ENCODE measurements around the gene SLC25A13.
"Not testable (repeated sequence)": the region's sequence is repeated elsewhere in the genome, so short reads cannot be mapped to it uniquely, and the experiment has no call there.

The SLC25A13 gene

DNA sequence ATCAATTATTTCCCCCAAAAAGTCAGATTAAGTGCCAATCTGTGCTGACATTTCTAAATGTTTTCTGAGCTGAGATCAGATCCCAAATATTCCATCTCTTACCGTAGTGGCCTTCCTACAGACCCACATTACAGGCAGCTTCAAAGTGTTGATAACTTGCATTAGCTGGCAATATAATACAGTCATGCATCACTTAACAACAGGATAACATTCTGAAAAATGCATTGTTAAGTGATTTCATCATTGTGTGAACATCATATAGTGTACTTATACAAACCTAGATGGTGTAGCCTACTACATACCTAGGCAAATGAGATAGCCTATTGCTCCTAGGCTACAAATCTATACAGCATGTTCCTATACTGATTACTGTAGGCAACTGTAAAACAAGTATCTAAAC lies 22.4 kb downstream of the SLC25A13 start:
- DNase-seq (ENCODE audit: low spot score): no peak

DNA sequence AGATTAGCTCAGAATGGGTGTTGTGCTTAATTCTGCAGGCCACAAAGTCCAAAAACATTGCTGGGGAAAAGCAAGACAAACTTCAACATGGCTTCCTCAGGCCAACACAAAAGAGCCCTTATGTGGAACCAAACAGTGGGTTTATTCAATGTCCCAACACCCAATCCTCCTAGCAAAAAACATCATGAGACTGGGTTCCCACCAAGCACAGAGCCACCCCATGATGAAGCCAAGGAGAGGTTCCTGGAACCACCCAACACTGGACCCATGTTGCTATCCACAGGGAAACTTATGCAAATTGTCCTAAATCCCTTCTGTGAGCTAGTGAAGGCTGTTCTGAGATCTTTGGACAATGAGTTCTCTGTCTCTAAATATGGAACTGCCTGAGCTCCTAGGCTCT lies 24.0 kb downstream of the SLC25A13 start:
- DNase-seq (ENCODE audit: low spot score): no peak

DNA sequence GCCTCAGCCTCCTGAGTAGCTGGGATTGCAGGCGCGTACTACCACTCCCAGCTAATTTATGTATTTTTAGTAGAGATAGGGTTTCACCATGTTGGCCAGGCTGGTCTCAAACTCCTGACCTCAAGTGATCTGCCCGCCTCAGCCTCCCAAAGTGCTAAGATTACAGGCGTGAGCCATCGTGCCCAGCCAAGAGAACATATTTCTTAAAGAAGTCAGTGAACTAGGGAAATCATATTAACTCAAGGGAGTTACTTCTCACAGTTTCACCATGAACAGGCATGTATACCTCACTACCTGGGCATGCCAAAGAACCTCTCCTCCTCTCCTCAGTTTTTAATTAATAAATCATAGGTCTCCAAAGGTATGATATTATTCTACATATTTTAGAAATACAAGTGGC lies 24.5 kb downstream of the SLC25A13 start:
- DNase-seq (ENCODE audit: low spot score): not testable (repeated sequence)

DNA sequence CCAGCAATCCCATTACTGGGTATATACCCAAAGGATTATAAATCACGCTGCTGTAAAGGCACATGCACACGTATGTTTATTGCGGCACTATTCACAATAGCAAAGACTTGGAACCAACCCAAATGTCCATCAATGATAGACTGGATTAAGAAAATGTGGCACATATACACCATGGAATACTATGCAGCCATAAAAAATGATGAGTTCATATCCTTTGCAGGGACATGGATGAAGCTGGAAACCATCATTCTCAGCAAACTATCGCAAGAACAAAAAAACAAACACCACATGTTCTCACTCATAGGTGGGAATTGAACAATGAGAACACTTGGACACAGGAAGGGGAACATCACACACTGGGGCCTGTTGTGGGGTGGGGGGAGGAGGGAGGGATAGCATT lies 28.0 kb downstream of the SLC25A13 start:
- DNase-seq (ENCODE audit: low spot score): not testable (repeated sequence)

DNA sequence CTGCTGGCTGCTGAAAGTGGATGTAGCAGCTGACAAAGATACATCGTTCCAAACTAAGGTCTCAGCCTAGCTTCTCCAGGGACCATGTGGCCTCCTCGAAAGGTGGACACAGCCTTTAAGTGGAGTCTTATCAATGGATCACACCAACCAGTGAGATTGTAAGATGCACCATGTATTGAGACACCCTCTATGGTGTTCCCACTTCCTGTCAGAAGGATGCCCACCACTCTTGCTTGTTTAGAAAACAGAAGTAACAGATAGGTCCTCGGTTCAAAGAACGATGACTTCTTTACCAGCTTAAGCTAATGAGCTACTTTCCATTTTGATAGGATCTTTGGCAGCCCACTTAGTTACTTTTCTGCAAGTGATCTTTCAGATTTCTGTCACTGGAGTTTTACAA lies 34.3 kb downstream of the SLC25A13 start:
- no peak for DNase-seq (ENCODE audit: low spot score)

DNA sequence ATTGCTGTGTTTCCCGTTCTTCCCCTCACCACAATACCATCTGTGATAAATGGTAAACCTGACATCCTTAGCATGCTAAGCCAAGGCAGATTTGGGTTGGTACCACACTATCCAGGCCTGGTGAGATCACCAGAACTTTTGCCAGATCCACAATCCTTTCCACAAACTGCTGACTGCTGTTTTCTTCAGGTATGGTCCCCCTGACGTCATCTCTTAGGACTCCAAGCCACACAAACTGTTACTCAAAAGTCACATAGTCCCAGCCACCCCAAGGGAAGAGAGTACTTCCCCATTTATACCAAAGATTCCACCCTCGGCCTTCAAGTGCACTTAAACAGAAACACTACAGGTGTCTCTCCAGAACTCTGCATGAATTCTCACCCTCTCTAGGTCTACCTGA lies 34.8 kb downstream of the SLC25A13 start:
- no peak for DNase-seq (ENCODE audit: low spot score)

DNA sequence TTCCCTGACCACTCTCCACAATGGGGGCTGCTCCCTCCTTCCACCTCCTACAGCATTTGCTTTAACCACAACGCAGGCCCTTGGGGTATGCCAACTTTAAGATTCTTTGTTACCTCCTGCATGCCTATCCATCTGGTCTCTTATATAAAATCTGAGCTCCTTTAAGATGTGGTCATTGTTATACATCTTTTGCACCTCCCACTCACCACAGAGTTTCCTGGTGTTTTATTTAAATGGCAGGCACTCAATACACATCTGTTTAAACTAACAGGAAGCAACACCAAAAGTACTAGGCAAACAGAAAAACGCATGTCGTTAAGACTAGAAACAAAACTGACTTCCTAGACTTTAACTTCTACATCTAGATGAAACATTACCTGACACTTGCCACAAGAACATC lies 36.3 kb downstream of the SLC25A13 start:
- no peak for DNase-seq (ENCODE audit: low spot score)

DNA sequence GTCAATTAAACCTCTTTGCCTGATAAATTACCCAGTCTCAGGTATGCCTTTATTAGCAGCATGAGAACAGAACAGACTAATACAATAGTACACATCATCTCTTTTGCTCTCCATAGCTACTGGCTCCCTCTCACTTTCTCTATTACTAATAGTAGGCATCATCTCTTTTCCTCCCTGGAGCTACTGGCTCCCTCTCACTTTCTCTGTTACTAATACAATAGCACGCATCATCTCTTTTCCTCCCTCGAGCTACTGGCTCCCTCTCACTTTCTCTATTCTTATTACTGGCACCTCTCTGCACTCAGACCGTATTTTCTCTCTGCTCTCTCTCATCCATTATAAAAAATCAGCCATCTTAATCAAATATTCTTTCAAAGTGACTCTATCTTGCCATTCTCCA lies 37.1 kb downstream of the SLC25A13 start:
- DNase-seq (ENCODE audit: low spot score): no peak

DNA sequence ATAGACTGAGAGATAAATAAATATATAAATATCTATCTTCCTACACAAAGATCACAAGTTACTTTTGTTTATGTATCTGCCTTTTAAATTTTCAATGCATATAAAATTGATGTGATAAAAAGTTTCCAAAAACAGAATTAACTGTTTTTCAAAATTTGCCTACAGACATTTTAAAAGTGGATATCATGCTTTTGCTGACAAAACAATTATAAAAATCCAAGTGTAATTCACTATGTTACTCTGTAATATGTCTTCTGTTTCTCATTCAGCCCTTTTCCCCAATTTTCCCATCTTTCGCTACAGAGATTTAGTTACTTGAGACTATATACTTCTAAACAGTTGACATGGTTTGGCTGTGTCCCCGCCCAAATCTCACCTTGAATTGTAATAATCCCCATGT lies 37.7 kb downstream of the SLC25A13 start:
- no peak for DNase-seq (ENCODE audit: low spot score)

DNA sequence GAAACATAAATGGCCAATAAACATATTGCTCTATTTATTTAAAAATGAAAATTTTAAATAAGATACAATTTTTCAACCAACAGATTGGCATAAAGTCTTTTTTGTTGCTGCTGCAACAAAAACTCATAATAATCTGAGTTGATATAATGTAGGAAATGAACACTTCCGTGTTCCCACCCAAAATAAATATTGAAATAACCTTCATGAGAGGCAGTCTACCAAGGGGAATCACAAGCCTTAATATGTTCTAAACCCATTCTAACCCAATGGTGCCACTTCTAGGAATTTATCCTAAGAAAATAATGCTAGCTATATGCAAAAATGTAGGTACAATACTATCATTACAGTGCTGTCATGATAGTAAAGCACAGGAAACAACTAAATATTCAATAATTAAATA lies 39.1 kb downstream of the SLC25A13 start:
- no peak for DNase-seq (ENCODE audit: low spot score)

DNA sequence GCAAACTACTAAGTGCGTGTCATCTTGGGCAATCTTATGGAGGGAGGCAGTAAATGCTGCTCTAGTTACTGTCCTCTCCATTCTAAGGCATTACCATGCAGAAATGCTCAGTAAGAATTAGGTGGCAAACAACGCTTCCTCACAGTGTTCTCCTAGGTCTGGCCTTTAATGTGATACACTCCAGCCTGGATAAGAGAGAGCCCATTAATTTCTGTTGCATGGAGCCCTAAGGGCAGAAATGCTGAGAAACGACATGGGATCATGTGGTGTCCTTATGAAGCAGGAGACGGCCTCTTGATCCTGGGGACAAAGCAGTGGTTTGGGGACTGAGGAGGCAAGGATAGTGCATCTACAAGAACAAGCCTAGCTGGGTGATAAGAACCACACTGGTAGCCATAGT lies 44.0 kb downstream of the SLC25A13 start:
- no peak for DNase-seq (ENCODE audit: low spot score)

DNA sequence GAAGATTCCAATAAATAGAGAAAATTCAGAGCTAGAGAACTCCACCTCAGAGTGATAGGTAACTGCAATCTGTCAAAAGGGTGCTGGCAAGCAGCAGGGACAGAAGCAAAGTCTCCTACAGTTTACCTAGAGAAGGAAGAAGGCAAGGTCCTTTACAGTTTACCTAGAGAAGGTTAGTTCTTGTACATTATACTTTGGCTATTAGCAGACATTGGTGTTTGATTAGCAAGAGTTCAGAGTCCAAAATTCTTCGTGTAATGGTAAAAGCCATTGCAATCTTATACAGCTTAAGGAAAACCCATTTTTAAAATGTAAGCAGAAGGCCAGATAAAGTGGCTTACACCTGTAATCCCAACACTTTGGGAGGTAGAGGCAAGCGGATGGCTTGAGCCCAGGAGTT lies 45.9 kb downstream of the SLC25A13 start:
- no peak for DNase-seq (ENCODE audit: low spot score)

DNA sequence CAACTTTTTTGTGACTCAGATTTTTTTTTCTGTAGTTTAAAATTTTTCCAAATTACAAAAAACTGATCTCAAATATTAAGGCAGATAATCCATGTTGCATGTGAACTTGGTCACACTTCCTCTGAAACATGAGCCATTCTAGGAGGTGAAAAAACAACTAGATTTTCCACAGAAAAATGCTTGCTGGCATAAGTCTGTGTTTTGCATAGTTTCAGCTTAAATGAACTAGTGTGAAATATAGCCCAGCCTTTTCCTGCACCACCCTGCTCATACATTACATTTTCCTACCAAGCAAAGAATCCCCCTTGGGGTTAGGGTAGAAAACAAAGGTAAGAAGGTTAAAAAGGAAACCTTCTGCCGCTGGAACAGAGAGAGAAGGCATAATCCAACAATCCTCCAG lies 48.2 kb downstream of the SLC25A13 start:
- no peak for DNase-seq (ENCODE audit: low spot score)

DNA sequence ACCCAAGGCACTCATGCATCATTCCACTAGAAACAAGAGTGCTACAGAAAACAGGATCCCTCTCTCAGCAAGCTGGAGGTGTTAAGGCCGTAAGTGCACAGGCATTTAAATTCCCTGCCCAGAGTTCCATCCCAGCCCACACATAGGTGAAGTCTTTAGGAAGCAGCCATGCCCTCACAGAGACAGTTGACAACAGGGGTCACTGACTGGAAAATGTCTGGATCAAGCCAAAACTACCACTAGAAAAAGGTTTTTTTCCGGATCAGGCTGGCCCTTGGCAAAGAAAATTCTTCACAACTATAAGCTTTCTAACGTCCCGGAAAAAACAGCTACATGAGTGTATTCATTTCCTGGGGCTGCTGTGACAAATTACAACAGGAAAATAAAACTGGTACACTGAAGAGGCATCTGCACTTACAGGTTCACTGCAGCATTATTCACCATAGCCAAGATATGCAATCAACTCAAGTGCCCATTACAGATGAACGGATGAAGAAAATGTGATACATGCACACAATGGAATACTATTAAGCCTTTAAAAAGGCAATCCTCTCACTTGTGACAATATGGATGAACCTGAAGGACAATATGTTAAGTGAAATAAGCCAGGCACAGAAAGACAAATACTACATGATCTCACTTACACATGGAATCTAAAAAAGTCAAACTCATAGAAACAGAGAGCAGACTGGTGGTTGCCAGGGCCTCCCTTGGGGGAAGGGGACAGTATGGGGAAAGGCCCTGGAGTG lies 52.5 kb downstream of the SLC25A13 start:
- DNase-seq (ENCODE audit: low spot score): no peak

DNA sequence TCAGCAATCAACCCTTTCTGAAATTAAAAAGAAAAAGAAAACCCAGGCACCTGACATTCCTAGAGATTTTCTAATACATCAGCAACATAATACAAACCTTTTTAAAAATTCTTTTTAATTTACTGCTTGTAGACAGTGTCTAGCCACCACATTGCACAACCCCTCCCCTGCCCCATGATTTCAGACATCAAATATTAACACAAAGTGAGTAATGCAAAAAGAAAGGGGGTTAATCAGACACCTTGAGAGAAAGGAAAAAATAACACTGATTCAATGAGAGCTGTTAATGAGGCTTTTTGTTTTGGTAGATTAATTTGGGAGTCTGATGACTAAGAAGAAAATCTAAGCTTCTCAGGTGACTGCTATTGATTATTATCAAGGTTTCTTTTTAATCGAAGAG lies 55.3 kb downstream of the SLC25A13 start:
- DNase-seq (ENCODE audit: low spot score): no peak

DNA sequence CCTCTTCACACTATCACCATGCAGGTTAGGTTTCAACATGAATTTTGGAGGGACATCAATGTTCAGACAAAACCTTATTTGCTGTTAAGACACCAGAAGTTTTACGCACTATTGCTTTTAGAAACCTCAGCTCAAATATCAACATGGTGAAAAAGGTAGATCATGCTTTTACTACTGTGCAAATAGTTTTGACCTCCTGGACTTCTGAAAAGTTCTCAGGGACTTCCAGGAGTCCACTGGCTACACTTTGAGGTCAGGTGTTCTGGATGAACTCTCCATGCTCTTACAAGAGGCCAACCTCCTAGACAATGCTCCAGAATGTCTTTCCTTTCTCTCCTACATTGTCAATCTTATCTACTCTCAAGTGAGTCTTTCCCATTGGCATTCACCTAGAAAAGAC lies 55.9 kb downstream of the SLC25A13 start:
- DNase-seq (ENCODE audit: low spot score): no peak

DNA sequence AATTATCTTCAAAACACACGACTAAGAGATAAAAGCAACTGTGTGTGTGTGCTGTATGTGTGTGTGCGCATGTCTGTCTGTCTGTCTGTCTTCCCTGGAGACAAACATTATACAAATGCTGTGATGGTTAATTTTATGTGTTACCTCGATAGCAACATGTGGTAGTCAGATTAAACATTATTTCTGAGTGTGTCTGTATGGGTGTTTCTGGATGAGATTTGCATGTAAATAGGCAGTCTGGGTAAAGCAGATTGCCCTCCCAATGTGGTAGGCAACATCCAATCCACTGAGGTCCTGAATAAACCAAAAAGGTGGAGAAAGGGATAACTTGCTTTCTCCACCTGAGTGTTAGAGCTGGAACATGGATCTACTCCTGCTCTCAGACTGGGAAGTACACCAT lies 67.9 kb downstream of the SLC25A13 start:
- no peak for DNase-seq (ENCODE audit: low spot score)

DNA sequence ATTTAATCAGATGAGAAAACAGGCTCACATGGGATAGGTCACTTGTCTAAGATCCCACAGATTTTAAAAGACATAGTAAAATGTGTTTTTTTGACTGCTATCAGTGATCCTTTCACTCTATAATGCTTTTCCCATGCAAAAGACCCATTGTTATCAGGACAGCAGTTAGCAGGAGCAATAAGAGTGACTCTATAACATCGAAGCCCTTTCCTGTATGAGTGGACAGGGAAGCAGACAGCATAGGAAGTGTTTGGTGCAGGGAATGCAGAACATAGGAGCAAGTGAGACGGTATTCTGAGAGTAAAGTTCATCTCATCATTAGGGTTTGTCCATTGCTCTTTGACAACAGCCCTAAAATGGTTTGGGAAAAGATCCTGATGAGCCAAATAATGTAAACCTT lies 68.5 kb downstream of the SLC25A13 start:
- DNase-seq (ENCODE audit: low spot score): no peak

DNA sequence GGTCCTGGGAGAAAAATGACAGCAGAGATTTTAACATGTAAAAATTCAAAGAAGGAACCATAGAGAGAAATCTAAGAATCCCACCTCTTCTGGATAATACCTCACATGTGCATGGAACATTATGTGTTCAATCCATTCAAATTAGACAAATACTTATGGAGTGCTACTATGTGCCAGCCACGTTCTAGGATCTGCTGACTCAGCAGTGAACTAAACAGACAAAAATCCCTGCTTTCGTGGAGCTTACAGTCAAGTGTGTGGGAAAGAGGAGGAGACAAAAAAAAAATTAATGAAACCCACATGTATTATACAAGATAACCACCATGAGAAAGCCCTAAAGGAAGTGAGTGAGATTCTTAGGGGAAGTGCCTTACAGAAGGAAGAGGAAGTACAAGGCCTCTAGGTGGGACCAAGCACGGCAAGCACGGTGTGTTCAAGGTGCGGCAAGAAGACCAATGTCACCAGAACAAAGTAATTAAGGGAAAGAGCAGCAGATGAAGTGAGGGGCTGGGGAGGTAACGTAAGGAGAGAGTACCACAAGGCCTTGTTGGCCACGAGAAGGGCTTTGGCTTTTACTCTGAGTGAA lies 71.0 kb downstream of the SLC25A13 start:
- no peak for DNase-seq (ENCODE audit: low spot score)

DNA sequence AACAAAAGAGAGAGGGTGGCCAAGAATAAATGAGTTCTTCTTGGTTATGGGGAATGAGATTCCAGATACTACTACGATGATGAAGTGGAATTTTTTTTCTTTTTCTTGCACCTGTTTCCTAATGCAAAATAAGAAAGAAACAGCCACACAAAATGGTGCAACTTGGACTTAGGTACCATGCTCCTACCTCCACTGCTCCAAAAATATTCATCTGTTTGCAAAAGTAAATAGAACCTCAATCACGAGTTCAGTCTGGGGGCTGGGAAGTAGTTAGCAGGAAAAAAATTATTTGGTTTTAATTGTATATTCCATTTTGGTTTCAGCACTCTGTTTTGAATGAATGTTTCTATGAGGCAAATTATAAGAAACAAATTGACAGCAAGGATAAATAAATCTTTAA lies 73.5 kb downstream of the SLC25A13 start:
- DNase-seq (ENCODE audit: low spot score): no peak

DNA sequence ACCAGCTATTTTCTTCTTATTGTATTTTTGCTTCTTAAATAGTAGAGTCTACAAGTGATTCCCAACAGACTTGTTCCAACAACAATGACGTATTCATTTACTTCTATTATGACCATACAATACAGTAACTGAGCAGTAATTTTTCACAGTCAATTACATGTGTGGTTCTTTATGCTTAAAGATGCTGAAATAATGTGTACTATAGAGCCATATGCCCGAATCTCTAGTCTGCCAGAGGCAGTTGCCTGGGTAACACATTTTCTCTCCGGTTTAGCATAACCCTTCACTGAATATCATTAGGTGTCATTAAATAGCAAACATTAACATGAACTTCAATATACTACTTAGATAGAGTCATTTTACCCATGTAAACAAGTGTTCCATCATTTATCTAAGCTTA lies 75.0 kb downstream of the SLC25A13 start:
- DNase-seq (ENCODE audit: low spot score): no peak

DNA sequence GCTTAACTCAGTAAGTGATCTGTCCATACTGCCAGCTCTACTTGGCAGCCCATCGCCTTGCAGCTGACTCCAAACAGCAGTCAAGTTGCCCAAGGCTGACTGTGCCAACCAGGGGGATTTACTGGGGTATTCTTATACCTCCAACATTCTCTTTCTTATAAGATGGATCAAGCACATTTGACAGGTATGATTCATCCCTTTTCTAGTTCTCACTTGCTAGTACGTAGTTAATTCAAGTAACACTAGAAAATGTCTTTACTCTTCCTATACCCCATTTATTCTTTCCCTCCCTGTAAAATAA lies 77.0 kb downstream of the SLC25A13 start:
- no peak for DNase-seq (ENCODE audit: low spot score)

DNA sequence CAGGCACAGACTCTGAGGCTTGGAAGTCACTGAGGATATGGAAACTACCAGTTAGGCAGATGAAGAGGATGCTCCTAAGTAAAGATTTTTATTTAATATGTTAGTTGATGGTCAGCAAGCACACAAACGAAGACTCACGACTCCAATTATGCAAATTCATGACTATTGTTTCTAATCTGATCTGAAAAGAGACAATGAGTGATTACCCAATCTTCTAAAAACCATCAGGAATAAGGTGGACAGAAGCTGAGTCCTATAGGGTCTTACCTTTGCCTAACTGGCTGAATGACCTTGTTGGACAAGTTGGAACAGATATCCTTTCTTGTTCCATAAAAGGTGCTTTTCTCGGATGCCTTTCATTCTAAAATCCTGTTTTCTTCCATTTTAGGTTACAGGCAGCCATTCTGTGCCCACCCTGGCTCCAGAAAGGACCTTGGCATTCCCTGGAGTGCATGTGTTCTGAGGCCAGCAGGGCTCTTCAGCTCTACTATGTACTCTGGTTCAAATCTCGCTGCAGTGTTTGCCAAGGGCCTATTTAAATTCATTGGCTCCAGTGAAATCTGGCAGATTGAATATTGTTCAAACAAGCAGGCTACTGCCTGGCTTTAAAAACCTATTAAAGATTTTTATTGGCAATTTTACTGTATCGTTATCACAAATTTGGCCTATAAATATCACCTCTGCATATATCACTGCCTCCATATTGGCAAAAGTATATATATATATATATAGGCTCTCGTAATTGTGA lies 77.5 kb downstream of the SLC25A13 start:
- DNase-seq (ENCODE audit: low spot score): no peak

DNA sequence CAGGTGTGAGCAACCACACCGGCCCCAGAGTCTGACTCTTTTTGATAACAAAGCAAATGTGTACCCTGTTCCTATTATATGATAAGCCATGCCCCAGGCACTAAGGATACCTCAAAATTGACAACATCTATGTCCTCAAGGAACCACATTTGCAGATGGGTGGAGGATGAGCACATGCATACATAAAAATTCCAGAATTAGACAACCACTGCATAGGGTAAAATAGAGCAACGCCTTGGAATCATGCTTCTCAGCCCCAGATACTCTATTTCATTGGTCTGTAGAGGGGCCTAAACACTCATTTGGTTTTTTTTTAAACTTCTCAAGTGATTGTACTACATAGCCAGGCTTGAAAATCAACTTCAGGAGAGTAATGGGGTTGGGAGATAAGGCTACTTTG lies 78.7 kb downstream of the SLC25A13 start:
- DNase-seq (ENCODE audit: low spot score): no peak
